WERI-Rb-1 (cell line): Measurements from ENCODE around the gene P2RY14.

Source experiments
- DNase-seq: peaks from one replicate; pipeline ENCODE4 v3.0.0-alpha.2; 2020
- H3K27ac ChIP-seq: fragments of 250-450 bp; sonication (Bioruptor Pico); 2 replicates; pipeline ENCODE4 v1.5.1; 2020; ENCODE audit warnings: mild to moderate bottlenecking, moderate library complexity
- H3K27me3 ChIP-seq: fragments of 250-450 bp; sonication (Bioruptor Pico); 2 replicates; pipeline ENCODE4 v1.5.1; 2021; ENCODE audit warnings: mild to moderate bottlenecking, low read depth, moderate library complexity; ENCODE audit not compliant: insufficient read depth, severe bottlenecking
- H3K36me3 ChIP-seq: fragments of 250-450 bp; sonication (Bioruptor Pico); 2 replicates; pipeline ENCODE4 v1.5.1; 2020; ENCODE audit warnings: mild to moderate bottlenecking, moderate library complexity
- H3K4me3 ChIP-seq: 2 replicates; pipeline ENCODE4 v1.5.1; 2011; ENCODE audit warnings: low read depth, mild to moderate bottlenecking, control low read depth, low read length
- H3K9me3 ChIP-seq: fragments of 250-450 bp; sonication (Bioruptor Pico); 2 replicates; pipeline ENCODE4 v1.5.1; 2021; ENCODE audit warnings: mild to moderate bottlenecking, moderate library complexity; ENCODE audit not compliant: severe bottlenecking
- TF ChIP-seq, protein P1 (sequence below): IDR thresholded peaks from 2 replicates; pipeline ENCODE4 v1.5.1; 2011; ENCODE audit warnings: low read depth, mild to moderate bottlenecking, control low read depth, inconsistent platforms, low read length

The P2RY14 gene

DNA sequence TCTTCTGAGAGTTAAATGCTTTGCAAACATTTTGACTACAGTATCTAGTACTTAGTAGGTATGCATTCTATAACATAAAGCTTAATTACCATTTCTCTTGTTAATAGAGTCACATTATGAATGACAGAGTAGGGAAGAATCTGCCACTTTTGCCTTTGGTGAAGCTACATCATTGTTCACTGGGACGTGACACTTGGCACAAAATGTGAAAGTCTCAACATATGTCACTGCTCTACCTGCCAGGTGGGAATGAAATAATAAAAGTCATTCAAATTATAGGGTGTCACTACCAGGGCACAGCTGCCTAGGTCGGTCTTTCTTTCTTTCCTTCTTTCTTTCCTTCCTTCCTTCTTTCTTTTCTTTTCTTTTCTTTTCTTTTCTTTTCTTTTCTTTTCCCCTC, 20.7 kb upstream of the P2RY14 start:
- TF ChIP-seq, protein P1, sequence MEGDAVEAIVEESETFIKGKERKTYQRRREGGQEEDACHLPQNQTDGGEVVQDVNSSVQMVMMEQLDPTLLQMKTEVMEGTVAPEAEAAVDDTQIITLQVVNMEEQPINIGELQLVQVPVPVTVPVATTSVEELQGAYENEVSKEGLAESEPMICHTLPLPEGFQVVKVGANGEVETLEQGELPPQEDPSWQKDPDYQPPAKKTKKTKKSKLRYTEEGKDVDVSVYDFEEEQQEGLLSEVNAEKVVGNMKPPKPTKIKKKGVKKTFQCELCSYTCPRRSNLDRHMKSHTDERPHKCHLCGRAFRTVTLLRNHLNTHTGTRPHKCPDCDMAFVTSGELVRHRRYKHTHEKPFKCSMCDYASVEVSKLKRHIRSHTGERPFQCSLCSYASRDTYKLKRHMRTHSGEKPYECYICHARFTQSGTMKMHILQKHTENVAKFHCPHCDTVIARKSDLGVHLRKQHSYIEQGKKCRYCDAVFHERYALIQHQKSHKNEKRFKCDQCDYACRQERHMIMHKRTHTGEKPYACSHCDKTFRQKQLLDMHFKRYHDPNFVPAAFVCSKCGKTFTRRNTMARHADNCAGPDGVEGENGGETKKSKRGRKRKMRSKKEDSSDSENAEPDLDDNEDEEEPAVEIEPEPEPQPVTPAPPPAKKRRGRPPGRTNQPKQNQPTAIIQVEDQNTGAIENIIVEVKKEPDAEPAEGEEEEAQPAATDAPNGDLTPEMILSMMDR = no peak
- Histone ChIP-seq H3K4me3 (no peak overlapping the region), H3K27ac (no peak overlapping the region), H3K9me3 (no peaks in the 10 kb centered on the region), H3K27me3 (peaks cover 2% of the 10 kb centered on the region), H3K36me3 (no peaks in the 10 kb centered on the region)
- no peak for DNase-seq

- no peak overlapping the region for H3K27ac ChIP-seq
- DNase-seq = no peak
- no peaks in the 10 kb centered on the region for H3K27me3 ChIP-seq
- H3K4me3 ChIP-seq = no peak overlapping the region
- no peaks in the 10 kb centered on the region for H3K36me3 ChIP-seq
- no peaks in the 10 kb centered on the region for H3K9me3 ChIP-seq
- TF ChIP-seq, protein P1 = no peak
Observed at GRCh38 chr3:151297429-151297828, 19.1 kb upstream of the P2RY14 start.

- H3K27me3 ChIP-seq = no peaks in the 10 kb centered on the region
- no peak overlapping the region for H3K4me3 ChIP-seq
- no peaks in the 10 kb centered on the region for H3K9me3 ChIP-seq
- DNase-seq = no peak
- H3K36me3 ChIP-seq = no peaks in the 10 kb centered on the region
- TF ChIP-seq, protein P1 = no peak
- H3K27ac ChIP-seq = no peak overlapping the region
Observed at GRCh38 chr3:151296226-151296625, 17.9 kb upstream of the P2RY14 start.

GRCh38 chr3:151293127-151293526, 14.8 kb upstream of the P2RY14 start:
- Histone ChIP-seq H3K27me3 (no peaks in the 10 kb centered on the region), H3K4me3 (no peak overlapping the region), H3K27ac (no peak overlapping the region), H3K36me3 (no peaks in the 10 kb centered on the region), H3K9me3 (no peaks in the 10 kb centered on the region)
- TF ChIP-seq, protein P1 = no peak
- no peak for DNase-seq

GRCh38 chr3:151290673-151291072, 12.3 kb upstream of the P2RY14 start:
- Histone ChIP-seq H3K4me3 (no peak overlapping the region), H3K27ac (no peak overlapping the region), H3K36me3 (no peaks in the 10 kb centered on the region), H3K9me3 (no peaks in the 10 kb centered on the region), H3K27me3 (no peaks in the 10 kb centered on the region)
- TF ChIP-seq, protein P1 = no peak
- DNase-seq = no peak

DNA sequence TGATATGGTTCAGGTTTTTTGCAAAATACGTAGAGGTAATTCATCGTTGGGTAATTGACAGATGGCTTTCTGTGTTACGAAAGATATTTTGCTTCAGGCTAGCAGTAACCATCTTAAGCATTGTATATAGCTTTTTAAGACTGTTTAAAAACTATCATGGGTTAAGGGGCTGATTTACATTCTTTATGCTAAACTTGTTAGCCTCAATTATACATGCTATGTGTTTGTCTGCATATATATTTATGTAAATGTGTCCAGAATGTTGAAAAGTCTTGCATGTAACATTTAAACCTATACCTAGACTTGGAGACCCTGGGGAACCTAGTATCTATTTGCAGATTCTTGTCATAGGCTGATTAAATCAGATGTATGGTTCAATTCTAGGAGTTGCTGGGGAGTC, 11.1 kb upstream of the P2RY14 start:
- DNase-seq = no peak
- Histone ChIP-seq H3K9me3 (no peaks in the 10 kb centered on the region), H3K27ac (no peak overlapping the region), H3K36me3 (no peaks in the 10 kb centered on the region), H3K27me3 (no peaks in the 10 kb centered on the region), H3K4me3 (no peak overlapping the region)
- TF ChIP-seq, protein P1 = no peak
